Mesendoderm (in vitro differentiated cells): ENCODE measurements around the gene EVI5L.
"Not testable (repeated sequence)": the region's sequence is repeated elsewhere in the genome, so short reads cannot be mapped to it uniquely, and the experiment has no call there.

Source experiments
- DNase-seq: peaks from one replicate; pipeline ENCODE4 v3.0.0; 2013
- H2AK5ac ChIP-seq: 2 replicates; pipeline ENCODE4 v1.6.1; 2013; ENCODE audit warnings: low read length, inconsistent platforms
- H2BK120ac ChIP-seq: 2 replicates; pipeline ENCODE4 v1.6.1; 2013; ENCODE audit warnings: low read depth, mild to moderate bottlenecking, low read length, moderate library complexity, mixed read lengths
- H2BK15ac ChIP-seq: replicated peaks from 2 replicates; pipeline ENCODE4 v1.6.1; 2013; ENCODE audit warnings: low read depth, mild to moderate bottlenecking, moderate library complexity
- H2BK5ac ChIP-seq: 2 replicates; pipeline ENCODE4 v1.6.1; 2013; ENCODE audit warnings: low read length, inconsistent platforms
- H3K18ac ChIP-seq: 2 replicates; pipeline ENCODE4 v1.6.1; 2013; ENCODE audit warnings: mild to moderate bottlenecking, low read length, mixed read lengths
- H3K23ac ChIP-seq: one replicate; pipeline ENCODE4 v1.6.1; 2013; ENCODE audit warnings: low read length
- H3K27ac ChIP-seq: 2 replicates; pipeline ENCODE4 v1.5.1; 2013; ENCODE audit warnings: low read depth, mild to moderate bottlenecking, inconsistent platforms, low read length, moderate library complexity
- H3K27me3 ChIP-seq: 2 replicates; pipeline ENCODE4 v1.6.1; 2013; ENCODE audit warnings: low read length, control low read depth, mild to moderate bottlenecking, inconsistent platforms; ENCODE audit not compliant: insufficient read depth, poor library complexity
- H3K36me3 ChIP-seq: 2 replicates; pipeline ENCODE4 v1.6.1; 2013; ENCODE audit warnings: low read length, inconsistent platforms; ENCODE audit not compliant: control insufficient read depth, insufficient read depth
- H3K4ac ChIP-seq: one replicate; pipeline ENCODE4 v1.6.1; 2013; ENCODE audit warnings: low read depth, mild to moderate bottlenecking, low read length, moderate library complexity
- H3K4me1 ChIP-seq: 2 replicates; pipeline ENCODE4 v1.6.1; 2013; ENCODE audit warnings: low read depth, low read length, inconsistent platforms; ENCODE audit not compliant: control insufficient read depth
- H3K4me2 ChIP-seq: 2 replicates; pipeline ENCODE4 v1.6.1; 2013; ENCODE audit warnings: low read length
- H3K4me3 ChIP-seq: 2 replicates; pipeline ENCODE4 v1.5.1; 2013; ENCODE audit warnings: mild to moderate bottlenecking, low read length
- H3K56ac ChIP-seq: one replicate; pipeline ENCODE4 v1.6.1; 2013; ENCODE audit warnings: low read length
- H3K79me1 ChIP-seq: 2 replicates; pipeline ENCODE4 v1.6.1; 2013; ENCODE audit warnings: low read length, inconsistent platforms
- H3K79me2 ChIP-seq: 2 replicates; pipeline ENCODE4 v1.6.1; 2013; ENCODE audit warnings: mild to moderate bottlenecking, low read length; ENCODE audit not compliant: control insufficient read depth, insufficient read depth
- H3K9ac ChIP-seq: 2 replicates; pipeline ENCODE4 v1.6.1; 2013; ENCODE audit warnings: low read length, inconsistent platforms
- H4K5ac ChIP-seq: one replicate; pipeline ENCODE4 v1.6.1; 2013; ENCODE audit warnings: low read length
- H4K8ac ChIP-seq: one replicate; pipeline ENCODE4 v1.6.1; 2013; ENCODE audit warnings: low read depth, mild to moderate bottlenecking, control low read depth, low read length, moderate library complexity
- WGBS: extraction: QIAGEN DNeasy Blood & Tissue Kit; methylation state at CpG from one replicate; pipeline ENCODE4 v1.1.7; 2013; ENCODE audit warnings: low lambda C conversion rate, missing lambda C conversion rate; ENCODE audit not compliant: insufficient coverage; ENCODE audit errors: extremely low coverage; 5-methylcytosine and 5-hydroxymethylcytosine counted together

The EVI5L gene

GRCh38 chr19:7816040-7816439 is 14.0 kb upstream of the EVI5L start:
- not testable (repeated sequence) for H2BK5ac ChIP-seq, H3K27me3 ChIP-seq, H3K4me1 ChIP-seq, H4K5ac ChIP-seq, H3K27ac ChIP-seq, H3K79me1 ChIP-seq, H3K18ac ChIP-seq, H3K79me2 ChIP-seq, DNase-seq, H3K4me3 ChIP-seq, H3K36me3 ChIP-seq, H2AK5ac ChIP-seq, H3K4me2 ChIP-seq, H2BK120ac ChIP-seq, H3K23ac ChIP-seq, H2BK15ac ChIP-seq, H3K9ac ChIP-seq, H3K56ac ChIP-seq, H4K8ac ChIP-seq, H3K4ac ChIP-seq
- no CpG with 5 or more reads among the region's 3 CpGs for WGBS

DNA sequence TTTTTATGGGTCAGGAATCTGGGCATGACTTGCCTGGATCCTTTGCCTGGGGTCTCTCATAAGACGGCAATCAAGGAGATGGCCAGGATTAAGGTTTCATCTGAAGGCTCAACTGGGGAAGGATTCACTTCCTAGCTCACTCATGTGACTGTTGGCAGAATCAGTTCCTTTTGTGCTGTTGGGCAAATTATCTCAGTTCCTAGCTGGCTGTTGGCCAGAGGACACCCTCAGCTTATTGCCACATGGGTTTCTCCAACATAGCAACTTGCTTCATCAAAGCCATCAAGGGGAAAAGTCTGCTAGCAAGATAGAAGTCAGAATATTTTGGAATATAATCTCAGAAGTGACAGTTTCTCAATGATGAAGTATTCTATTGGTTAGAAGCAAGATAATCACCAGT is 12.2 kb upstream of the EVI5L start:
- Histone ChIP-seq H2BK15ac (no peak overlapping the region), H4K5ac (no peak overlapping the region), H3K36me3 (no peaks in the 10 kb centered on the region), H3K4me3 (no peak overlapping the region), H3K79me2 (no peaks in the 10 kb centered on the region), H3K4me1 (no peaks in the 10 kb centered on the region), H3K4ac (no peak overlapping the region), H2AK5ac (no peak overlapping the region), H3K9ac (no peak overlapping the region), H3K56ac (no peak overlapping the region), H3K4me2 (no peak overlapping the region), H3K79me1 (no peaks in the 10 kb centered on the region), H3K27me3 (no peaks in the 10 kb centered on the region), H2BK120ac (no peak overlapping the region), H2BK5ac (no peak overlapping the region), H3K18ac (no peak overlapping the region), H3K23ac (no peak overlapping the region), H4K8ac (no peak overlapping the region), H3K27ac (no peak overlapping the region)
- no peak for DNase-seq
- WGBS: no CpG with 5 or more reads among the region's 1 CpG

- Histone ChIP-seq H3K27me3 (no peaks in the 10 kb centered on the region), H3K23ac (no peak overlapping the region), H2AK5ac (no peak overlapping the region), H3K9ac (no peak overlapping the region), H4K8ac (no peak overlapping the region), H2BK120ac (no peak overlapping the region), H3K4me3 (no peak overlapping the region), H3K79me2 (no peaks in the 10 kb centered on the region), H3K4me2 (no peak overlapping the region), H2BK5ac (no peak overlapping the region), H3K18ac (no peak overlapping the region), H3K27ac (no peak overlapping the region), H2BK15ac (no peak overlapping the region), H3K4me1 (no peaks in the 10 kb centered on the region), H3K4ac (no peak overlapping the region), H3K56ac (no peak overlapping the region), H3K79me1 (no peaks in the 10 kb centered on the region), H4K5ac (no peak overlapping the region), H3K36me3 (no peaks in the 10 kb centered on the region)
- no CpG with 5 or more reads among the region's 2 CpGs for WGBS
- DNase-seq: no peak
Measured at GRCh38 chr19:7818806-7819205, 11.2 kb upstream of the EVI5L start.

- Histone ChIP-seq H3K4me3 (no peak overlapping the region), H3K56ac (no peak overlapping the region), H3K79me1 (no peaks in the 10 kb centered on the region), H3K4me1 (no peaks in the 10 kb centered on the region), H4K5ac (no peak overlapping the region), H3K18ac (no peak overlapping the region), H3K36me3 (no peaks in the 10 kb centered on the region), H2AK5ac (no peak overlapping the region), H3K23ac (no peak overlapping the region), H4K8ac (no peak overlapping the region), H3K4ac (no peak overlapping the region), H3K27ac (no peak overlapping the region), H3K4me2 (no peak overlapping the region), H2BK5ac (no peak overlapping the region), H3K27me3 (no peaks in the 10 kb centered on the region), H3K9ac (no peak overlapping the region), H2BK15ac (no peak overlapping the region), H3K79me2 (no peaks in the 10 kb centered on the region), H2BK120ac (no peak overlapping the region)
- no CpG with 5 or more reads among the region's 2 CpGs for WGBS
- DNase-seq: no peak
Measured at GRCh38 chr19:7819337-7819736, 10.7 kb upstream of the EVI5L start.

GRCh38 chr19:7820588-7820987 is 9.4 kb upstream of the EVI5L start:
- Histone ChIP-seq H3K23ac (no peak overlapping the region), H3K4ac (no peak overlapping the region), H2BK5ac (no peak overlapping the region), H3K27ac (no peak overlapping the region), H3K4me2 (no peak overlapping the region), H3K56ac (no peak overlapping the region), H4K5ac (no peak overlapping the region), H3K79me1 (no peaks in the 10 kb centered on the region), H3K27me3 (no peaks in the 10 kb centered on the region), H3K4me1 (no peaks in the 10 kb centered on the region), H3K79me2 (no peaks in the 10 kb centered on the region), H3K9ac (no peak overlapping the region), H2BK15ac (no peak overlapping the region), H3K4me3 (no peak overlapping the region), H2AK5ac (no peak overlapping the region), H2BK120ac (no peak overlapping the region), H4K8ac (no peak overlapping the region), H3K36me3 (no peaks in the 10 kb centered on the region), H3K18ac (no peak overlapping the region)
- DNase-seq: no peak
- no CpG with 5 or more reads among the region's 3 CpGs for WGBS

DNA sequence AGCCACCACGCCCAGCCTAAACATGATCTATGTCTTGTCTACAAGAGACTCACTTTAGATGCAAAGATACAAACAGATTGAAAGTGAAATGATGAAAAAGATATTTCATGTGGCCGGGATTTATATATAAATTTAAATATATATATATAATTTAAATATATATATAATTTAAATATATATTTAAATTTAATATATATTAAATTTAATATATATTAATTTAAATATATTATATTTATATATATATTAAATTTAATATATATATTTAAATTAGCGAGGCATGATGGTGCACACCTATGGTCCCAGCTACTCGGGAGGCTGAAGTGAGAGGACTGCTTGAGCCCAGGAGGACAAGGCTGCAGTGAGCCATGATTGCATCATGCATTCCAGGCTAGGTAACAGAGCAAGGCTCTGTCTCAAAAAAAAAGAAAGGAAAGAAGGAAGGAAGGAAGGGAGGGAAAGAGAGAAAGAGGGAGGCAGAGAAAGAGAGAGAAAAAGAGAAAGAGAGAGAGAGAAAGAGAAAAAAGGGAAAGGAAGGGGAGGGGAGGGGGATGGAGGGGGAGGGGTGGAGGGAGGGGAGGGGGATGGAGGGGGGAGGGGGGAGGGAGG is 7.0 kb upstream of the EVI5L start:
- H2BK120ac ChIP-seq: no peak overlapping the region
- H2AK5ac ChIP-seq: no peak overlapping the region
- peaks cover 2% of the 10 kb centered on the region for H3K27me3 ChIP-seq
- no peak overlapping the region for H3K27ac ChIP-seq
- H3K4me3 ChIP-seq: no peak overlapping the region
- H2BK5ac ChIP-seq: no peak overlapping the region
- no CpG with 5 or more reads among the region's 4 CpGs for WGBS
- H3K9ac ChIP-seq: no peak overlapping the region
- no peaks in the 10 kb centered on the region for H3K79me1 ChIP-seq
- no peak overlapping the region for H2BK15ac ChIP-seq
- no peaks in the 10 kb centered on the region for H3K4me1 ChIP-seq
- H3K79me2 ChIP-seq: no peaks in the 10 kb centered on the region
- H3K56ac ChIP-seq: no peak overlapping the region
- no peak overlapping the region for H3K23ac ChIP-seq
- H3K4me2 ChIP-seq: no peak overlapping the region
- no peak for DNase-seq
- no peak overlapping the region for H3K4ac ChIP-seq
- no peak overlapping the region for H4K5ac ChIP-seq
- H4K8ac ChIP-seq: no peak overlapping the region
- no peaks in the 10 kb centered on the region for H3K36me3 ChIP-seq
- H3K18ac ChIP-seq: no peak overlapping the region
